ENCODE measurements around the gene GPR68.
"Not testable (repeated sequence)": the region's sequence is repeated elsewhere in the genome, so short reads cannot be mapped to it uniquely, and the experiment has no call there.

Gene GPR68

GRCh38 chr14:91187271-91187670, 57.2 kb downstream of the GPR68 start:
- DNase-seq (ENCODE audit: low spot score): no peak

DNA sequence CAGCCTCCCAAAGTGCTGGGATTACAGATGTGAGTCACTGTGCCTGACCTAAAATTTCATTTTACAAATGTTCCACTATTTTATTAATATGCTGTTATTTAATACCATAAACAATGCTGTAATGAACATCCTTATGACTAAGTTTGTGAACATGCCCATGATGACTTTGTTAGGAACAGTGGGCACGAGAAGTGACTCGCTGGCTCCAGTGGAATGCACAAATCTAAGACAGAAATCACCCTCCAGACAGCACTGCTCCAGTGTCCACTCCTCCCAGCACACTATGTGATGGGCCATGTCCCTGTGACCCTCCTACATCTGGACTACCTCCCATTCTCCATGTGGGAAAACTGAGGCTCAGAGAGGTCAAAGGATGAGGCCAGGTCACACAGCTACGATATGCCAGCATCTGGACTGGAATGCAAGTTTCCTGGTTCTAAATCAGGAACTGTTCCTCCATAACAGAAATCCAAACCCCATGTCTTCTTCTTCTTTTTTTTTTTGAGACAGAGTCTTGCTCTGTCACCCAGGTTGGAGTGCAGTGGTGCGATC, 57.9 kb downstream of the GPR68 start:
- no peak for DNase-seq (ENCODE audit: low spot score)

DNA sequence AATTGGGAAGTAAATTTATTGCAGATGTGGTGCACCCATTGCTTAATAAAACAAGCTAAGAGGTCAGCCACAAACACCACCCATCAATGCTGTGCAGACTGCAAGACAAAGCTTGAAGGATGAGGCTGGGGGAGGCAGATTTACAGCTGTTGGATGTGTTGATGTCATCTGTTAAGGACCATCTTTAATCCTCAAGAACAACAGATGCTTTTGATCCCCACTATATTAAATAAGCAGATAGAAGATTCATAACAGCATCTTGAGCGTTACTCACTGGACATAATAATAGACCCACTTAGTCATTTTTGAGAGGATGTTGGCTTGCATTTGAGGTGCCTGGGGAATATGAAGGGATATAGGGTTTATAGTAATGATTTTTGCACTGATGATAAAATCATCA, 58.8 kb downstream of the GPR68 start:
- no peak for DNase-seq (ENCODE audit: low spot score)

- DNase-seq (ENCODE audit: low spot score): no peak
Measured at GRCh38 chr14:91184559-91184958, 59.9 kb downstream of the GPR68 start.

DNA sequence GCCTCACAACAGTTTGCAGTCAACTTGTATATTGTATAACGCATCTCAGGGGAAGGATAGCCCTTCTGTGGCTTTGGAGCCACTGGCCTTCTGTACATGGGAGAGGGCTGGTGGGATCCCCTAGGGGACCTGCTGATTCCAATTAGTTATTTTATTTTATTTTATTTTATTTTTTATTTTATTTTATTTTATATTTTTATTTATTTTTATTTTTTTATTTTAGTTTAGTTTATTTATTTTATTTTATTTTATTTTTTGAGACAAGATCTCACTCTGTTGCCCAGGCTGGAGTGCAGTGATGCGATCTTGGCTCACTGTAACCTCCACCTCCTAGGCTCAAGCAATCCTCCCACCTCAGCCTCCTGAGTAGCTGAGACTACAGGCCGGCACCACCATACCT, 61.8 kb downstream of the GPR68 start:
- DNase-seq (ENCODE audit: low spot score): not testable (repeated sequence)

Data from ecto neural progenitor cell (in vitro differentiated cells).